ENCODE data around the gene SLC6A4.
"Not testable (repeated sequence)": the region's sequence is repeated elsewhere in the genome, so short reads cannot be mapped to it uniquely, and the experiment has no call there.

SLC6A4 gene

DNA sequence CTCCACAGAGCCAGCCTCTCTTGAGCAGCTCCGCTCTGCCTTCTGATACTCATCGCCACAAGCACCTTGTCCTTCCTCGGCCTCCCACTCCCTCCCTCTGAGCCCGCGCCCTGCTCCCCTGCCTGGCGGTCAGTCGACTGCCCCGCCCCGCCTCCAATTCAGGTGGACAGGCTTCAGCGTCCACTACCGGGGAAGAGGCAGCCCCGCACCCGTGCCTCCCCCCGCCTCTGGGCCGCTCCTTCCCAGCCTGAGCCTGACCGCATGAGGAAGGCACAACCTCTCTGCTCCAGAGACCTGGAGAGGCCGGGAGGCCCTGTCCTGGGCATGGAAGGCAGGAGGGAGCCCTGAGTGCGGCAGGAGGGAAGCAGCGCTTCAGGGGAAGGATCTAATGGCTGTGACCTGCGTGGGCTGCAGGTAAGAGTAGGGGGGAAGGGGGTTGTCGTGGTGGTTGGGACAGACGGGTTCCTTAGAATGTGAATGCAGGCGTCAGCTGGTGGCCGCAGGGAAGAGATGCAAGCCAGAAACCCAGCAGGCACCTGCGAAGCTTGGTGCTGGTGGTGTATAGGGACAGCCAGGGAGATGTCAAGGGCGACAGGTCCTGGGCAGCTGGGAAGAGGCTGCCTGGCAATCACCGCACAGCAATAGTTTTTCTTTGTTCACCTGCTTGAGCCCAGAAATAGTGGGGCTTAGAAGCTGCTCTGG lies 3.0 kb upstream of the SLC6A4 start:
- DNase-seq (ENCODE audit: low spot score) = no peak

DNA sequence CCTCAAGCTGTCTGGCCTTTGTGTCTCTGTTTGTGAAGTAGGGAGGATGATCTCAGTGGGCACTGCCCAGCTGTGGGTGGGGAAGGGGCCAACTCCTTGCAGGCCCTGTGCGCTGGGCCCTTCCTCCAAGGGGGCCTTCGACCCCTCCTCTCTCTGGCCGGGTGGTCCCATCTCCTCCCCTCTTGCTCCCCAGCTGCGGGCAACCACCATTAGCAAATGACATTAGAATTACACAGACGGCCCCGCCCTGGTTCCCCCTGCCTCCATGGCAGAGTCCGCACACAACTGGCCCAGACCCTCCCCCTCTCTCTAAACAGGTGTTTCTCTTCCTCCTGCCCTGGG lies 2.5 kb upstream of the SLC6A4 start:
- no peak for DNase-seq (ENCODE audit: low spot score)

DNA sequence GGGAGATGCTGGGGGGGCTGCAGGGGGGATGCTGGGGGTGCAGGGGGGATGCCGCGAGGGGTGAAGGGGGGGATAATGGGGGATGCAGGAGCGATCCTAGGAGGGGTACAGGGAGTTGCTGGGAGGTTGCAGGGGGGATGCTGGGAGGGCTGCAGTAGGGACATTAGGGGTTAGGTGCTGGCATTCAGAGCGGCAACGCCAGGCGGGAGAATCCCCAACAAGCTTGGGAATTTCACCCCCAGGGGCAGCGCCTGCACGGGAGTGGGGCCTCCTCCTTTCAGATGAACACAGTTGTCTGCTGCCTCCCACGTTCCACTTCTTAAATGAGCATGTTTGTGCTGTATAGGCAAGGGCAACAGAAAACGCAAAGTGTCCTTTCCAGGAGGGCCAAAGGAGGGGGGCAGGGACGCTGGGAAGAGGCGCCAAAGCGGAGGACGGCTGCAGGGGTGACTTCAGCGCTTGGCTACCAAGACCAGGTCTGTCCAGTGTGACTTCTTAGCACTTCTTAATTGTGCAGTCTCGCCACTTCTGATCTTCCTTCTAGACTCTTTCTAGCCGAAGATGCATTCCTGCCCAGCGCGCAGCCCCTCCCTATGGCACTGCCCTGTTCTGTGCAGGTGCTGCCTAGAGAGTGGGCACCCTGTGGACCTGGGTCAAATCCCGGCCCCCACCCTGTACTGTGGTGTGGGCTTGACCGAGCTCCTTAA lies 2.0 kb upstream of the SLC6A4 start:
- no peak for DNase-seq (ENCODE audit: low spot score)

DNA sequence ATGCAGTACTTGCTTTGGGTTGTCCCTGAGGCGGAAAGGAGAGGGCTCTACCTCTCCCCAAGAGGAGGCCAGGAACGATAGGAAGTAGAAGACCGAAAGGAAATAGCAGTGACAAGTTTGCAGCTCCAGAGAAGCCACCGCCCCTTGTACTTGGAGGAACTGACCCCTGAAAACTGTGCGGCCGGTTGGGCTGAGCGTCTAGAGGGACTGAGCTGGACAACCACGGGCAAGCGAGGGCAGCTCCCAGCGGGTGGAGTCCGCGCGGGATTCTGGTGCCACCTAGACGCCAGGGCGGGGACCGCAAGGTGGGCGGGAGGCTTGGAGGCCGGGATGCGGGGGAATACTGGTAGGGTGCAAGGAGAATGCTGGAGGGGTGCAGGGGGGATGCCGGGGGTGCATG lies 1.3 kb upstream of the SLC6A4 start:
- peak; percentile 42 for DNase-seq (ENCODE audit: low spot score)

DNA sequence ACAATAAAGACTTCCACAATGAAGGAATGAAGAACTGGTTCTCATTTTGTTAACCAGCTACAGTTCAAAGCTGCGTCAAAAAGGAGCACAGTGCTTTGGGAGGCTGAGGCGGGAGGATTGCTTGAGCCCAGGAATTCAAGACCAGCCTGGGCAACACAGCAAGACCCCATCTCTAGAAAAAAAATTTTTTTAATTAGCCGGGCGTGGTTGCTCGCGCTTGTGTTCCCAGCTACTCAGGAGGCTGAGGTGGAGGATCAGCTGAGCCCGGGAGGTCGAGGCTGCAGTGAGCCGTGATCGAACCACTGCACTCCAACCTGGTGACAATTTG lies 764 bp upstream of the SLC6A4 start:
- no peak for DNase-seq (ENCODE audit: low spot score)

DNA sequence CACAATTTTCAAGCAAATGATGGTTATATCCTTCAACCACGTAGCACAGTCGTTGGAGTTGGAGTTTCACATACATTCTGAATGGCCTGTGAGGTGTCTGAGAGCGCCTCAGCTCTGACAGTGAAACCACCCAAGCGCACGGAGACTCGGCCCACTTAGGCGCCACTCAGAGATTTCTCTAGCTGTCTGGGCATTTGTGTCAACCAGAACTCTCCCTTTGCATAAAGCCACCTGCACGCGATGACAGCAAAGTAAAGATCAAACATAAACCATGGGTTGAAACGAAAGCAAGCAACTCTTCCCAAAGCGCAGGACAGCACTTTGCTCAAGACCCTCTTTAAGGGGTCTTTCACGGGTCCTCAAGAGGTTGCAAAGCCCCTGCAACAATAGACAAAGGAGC lies 533 bp downstream of the SLC6A4 start:
- DNase-seq (ENCODE audit: low spot score) = peak; percentile 54

DNA sequence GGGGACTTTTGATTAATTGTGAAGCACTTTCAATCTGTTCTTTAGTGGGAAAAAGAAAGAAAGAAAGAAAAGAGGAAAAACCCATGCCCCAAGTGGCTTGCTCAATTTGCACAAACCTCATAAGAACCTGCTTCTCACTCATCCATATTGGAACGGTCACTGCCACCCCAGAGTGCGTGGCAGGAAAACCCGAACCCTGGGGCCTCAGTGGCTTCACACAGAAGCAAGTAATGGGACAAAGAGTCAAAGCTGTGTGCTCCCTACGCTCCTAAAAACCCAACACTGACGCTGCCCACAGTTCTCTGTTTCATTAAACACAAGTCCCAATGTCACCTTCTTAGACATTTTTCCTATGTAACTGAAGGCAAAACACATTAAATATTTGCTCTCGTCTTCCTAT lies 1.2 kb downstream of the SLC6A4 start:
- no peak for DNase-seq (ENCODE audit: low spot score)

DNA sequence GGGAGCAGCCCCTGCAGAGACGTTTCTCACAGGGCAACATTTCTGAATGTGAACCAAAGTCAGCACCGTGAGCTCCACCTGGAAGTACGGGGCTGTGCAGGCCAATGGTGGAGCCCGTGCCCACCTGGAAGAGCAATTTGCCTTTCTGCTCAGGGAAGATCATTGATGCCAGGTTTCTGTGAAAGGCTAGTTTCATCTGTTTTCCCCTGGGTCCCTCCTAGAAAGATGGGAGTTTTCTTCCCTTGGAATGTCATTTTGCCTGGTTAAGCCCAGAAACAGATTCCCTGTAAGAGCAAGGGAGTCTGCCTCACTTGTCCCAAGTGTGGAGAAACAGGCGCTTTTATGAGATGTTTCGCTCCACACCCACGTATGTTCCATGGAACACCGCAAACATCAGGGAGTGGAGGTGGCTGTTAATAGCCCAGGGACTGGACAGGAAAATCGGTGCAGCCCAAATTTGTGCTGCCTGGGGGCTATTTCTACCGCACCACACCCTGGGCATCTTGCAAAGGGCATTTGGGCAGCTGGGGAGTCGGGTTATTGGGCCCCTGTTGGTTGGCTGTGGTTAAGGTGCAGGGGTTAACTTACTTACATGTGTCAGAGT lies 2.6 kb downstream of the SLC6A4 start:
- DNase-seq (ENCODE audit: low spot score) = no peak

DNA sequence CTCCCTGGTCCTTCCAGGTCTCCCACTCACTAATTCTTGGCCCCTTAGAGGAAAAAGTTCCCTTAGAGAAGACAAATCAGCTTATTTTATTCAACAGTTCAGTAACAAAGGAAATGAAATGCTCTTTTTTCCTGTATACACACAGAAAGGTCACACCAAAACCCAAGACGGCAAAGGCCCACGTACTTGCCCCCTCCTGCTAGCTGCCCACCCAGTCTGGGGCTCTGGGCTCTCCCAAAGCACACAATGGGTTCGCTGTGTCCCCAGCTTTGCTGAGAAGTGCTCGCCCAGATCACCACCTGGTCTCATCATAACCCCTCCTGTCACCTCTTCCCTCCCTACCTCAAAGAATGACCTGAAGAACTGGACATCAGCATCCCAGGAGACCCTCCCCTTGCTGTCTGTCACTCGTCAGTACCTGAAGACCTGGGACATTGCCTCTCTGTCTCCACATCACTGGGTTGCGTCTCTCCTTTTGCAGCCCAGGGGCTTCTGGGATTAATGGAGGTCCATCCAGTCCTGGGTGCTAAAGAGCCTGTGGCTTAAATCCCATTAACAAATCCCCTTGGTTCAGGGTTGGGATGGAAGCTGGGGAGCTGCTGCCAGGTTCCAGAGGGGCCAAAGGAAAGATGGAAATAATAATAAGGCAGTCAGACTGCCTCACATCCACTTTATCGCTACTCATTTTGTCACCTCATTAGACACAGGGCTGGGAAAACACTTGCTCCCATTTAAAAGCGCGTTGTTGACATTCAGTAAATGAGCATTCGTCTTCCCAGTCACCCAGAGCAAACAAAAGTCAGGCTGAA lies 3.3 kb downstream of the SLC6A4 start:
- DNase-seq (ENCODE audit: low spot score) = no peak

DNA sequence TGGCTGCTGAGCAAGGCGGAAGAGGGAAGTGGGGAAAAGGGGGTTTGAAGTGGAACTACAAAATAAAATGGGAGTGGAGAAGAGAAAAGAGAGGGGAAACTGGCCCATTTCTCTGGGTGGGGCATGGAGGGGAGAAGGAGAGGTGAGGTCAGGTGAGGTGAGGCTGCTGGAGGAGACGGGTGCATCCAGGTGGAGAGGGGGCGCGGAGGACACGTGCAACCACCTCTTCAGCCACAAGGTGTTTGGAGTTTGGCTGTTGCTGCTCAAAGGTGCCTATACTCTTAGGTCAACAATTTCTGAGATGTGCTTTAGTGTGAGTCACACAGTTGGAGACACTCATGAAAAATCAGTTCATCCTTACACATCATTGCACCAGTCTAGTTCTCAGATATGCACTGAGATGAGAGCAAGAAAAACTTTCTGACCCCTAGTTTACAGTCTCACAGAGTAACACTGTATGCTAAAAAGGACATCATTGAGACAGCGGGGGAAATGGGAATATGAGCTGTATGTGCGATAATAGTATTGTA lies 4.8 kb downstream of the SLC6A4 start:
- no peak for DNase-seq (ENCODE audit: low spot score)

DNA sequence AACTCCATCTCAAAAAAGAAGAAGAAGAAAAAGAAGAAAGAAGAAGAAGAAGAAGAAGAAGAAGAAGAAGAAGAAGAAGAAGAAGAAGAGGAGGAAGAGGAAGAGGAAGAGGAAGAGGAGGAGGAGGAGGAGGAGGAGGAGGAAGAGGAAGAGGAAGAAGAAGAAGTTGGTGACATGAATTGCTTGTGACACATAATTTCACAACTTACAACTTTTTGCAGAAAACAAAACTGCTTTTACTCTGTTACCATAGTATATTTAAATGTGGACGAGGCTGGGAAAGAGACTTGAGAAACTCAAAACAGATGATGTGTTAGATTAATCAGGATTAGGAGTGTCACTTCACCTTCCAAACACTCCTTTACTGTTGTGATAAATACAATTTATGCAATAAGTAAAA lies 5.5 kb downstream of the SLC6A4 start:
- DNase-seq (ENCODE audit: low spot score) = not testable (repeated sequence)

DNA sequence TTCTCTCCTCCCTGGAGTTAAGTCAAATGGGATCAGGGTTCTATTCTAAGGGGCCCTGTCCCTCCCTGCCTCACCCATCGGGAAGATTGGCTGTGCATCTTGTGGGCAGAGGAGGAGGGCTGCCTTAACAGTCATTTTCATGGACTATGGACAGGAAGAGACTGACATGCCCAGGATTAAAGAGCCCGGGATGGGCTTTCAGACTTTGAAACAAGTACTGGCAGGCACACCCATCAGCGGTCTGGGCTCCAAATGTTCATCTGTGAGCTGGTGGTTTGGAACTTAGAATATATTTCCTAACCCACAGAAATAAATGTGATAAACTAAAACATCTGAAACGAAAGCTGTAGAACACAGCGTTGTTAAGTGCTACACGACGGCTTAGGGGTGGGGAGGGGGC lies 6.5 kb downstream of the SLC6A4 start:
- no peak for DNase-seq (ENCODE audit: low spot score)

DNA sequence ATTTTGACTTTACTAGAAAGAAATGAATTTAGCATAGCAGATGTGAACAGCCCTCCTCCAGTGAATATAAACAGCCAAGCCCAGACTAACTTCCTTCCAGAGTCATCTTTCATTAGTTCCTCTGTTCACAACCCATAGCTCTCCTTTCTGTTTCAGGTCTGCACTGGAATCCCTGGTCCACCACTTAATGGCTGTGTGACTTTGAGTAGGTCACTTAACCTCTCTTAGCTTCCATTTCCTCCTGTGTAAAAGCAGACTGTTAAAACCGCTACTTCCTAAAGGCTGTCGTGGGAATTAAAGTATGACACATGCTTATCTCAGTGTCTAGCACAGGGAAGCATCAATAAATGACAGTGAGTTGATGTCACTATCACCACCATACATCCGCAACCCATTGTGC lies 7.5 kb downstream of the SLC6A4 start:
- no peak for DNase-seq (ENCODE audit: low spot score)

DNA sequence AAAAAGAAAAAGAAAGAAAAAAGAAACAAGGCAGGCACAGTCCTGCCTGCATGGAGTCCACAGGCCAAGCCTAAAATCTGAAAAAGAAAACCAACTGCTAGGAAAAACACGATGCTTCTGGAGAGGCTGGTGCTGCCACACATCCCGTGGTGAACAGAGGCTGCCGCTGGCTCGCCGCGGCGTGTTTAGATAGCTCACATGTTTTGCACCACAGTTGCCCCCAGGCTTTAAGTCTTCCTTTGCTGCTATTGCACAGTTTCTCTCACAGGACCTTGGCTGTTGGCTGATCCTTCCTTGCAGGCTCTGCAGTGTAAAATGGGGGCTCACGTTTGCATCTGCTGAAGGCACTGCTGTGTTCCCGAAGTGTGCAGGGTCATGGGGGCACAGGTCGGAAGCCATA lies 8.6 kb downstream of the SLC6A4 start:
- no peak for DNase-seq (ENCODE audit: low spot score)

DNA sequence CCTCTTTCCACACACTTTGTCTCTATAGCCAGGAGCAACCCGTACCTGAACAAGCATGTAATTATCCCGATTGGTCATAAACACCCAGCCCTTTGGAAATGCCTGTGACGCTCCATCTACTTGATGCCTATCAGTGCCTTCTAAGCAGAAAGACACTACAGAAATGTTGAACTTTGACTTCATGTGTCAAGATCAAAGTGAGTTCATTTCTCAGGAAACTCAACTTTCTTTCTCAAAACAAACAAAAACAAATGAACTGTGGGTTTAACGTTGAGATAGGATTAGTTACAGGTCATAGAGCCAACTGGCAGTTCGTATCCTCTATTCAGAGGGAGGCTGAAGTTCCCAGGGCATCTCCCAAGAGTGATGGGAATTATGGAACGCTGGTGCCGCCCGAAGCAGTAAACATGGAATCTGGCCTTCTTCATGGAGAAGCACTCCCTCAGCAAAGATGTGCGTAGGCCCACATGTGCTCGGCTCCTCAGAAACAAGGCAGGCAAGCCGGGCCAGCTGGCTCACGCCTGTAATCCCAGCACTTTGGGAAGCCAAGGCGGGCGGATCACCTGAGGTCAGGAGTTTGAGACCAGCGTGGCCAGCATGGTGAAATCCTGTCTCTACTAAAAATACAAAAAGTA lies 9.5 kb downstream of the SLC6A4 start:
- no peak for DNase-seq (ENCODE audit: low spot score)

DNA sequence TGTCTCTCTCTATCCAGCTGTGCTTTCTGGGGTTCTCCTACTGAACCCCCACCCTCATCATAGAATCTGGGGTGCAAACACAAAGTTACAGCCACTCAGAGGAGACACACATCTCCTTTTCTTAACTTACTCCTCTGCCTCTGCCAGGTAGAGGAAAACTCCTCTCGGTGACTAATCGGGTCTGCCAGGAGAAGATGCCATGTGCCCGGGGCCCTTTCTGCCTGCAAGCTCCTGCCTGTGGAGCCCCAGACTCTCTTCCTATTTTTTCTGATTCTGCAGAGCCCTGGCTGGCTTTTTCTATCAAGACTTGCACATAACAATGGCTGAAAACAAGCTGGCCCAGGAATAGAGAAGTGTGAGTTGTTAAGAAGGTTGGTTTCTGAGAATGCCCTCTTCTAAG lies 10.4 kb downstream of the SLC6A4 start:
- no peak for DNase-seq (ENCODE audit: low spot score)

DNA sequence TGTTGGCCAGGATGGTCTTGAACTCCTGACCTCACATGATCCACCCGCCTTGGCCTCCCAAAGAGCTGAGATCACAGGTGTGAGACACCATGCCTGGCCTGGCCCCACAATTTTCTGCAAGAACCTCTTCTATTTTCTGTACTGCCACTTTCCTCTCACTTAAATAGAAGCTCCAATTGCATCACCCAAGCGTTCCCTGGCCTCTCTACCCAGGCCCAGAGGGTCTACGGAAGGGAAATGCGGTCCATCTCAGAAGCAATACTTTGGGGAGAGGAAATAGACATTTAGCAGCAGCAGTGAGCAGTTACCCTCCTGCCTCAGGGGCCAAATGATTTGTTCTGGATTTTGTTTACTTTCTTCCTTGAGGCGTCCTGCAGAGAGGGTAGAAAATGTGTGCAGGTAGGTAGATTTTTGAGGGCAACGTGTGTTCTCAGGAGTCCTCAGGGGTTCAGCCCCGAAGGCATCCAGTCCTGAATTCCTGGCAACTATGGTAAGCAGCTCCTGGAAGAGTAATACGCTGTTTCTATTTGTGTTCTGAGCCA lies 11.0 kb downstream of the SLC6A4 start:
- no peak for DNase-seq (ENCODE audit: low spot score)

DNA sequence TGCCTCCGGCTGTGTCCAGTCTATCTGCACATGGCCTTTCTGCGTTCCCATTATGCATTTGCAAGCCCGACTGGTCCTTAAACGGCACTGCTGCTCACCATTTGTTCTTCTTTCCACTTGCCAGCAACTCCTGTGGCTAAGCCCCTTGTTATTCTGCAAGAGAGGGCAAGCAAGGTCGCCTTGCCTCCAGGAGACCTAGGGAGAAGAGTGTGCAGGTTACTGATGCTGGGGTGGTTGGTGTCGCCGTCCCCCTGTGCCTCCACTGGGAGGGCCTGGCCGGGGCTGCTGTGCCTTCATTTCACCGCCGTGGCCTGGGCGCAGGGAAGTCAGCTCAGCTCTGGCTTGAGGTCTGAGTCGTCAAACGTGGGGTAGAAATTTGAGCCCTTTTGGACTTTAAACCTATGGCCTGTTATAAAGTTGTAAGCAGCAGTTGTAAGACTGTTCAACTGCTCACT lies 12.7 kb downstream of the SLC6A4 start:
- DNase-seq (ENCODE audit: low spot score) = no peak

DNA sequence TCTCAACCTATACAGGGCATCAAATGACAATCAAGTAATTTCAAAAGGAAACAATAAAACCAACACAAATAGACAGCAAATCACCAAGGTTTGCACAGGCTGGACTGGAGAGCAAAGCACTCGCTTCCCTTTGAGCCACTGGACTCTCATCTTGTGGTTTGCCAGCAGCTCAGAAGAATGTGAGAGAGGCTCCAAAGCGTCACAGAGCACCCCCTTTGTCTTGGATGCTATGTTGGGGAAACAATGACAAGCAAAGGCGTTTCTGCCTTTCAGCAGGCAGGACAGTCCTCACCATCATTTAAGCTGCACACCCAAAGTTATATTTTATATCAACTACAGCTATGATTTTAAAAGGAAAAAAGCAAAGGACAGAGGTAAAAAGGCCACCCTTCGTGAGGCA lies 13.2 kb downstream of the SLC6A4 start:
- no peak for DNase-seq (ENCODE audit: low spot score)

DNA sequence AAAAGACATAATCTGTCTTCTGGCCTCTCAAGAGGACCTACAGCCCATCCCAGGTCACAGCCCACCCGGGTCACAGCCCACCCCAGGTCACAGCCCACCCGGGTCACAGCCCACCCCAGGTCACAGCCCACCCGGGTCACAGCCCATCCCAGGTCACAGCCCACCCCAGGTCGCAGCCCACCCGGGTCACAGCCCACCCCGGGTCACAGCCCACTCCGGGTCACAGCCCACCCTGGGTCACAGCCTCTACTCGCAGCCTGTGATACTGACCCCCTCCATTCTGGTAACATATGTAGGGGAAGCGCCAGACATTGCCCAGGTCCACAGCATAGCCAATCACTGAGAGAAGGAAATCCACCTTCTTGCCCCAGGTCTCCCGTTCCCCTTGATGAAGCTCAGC lies 14.2 kb downstream of the SLC6A4 start:
- no peak for DNase-seq (ENCODE audit: low spot score)

DNA sequence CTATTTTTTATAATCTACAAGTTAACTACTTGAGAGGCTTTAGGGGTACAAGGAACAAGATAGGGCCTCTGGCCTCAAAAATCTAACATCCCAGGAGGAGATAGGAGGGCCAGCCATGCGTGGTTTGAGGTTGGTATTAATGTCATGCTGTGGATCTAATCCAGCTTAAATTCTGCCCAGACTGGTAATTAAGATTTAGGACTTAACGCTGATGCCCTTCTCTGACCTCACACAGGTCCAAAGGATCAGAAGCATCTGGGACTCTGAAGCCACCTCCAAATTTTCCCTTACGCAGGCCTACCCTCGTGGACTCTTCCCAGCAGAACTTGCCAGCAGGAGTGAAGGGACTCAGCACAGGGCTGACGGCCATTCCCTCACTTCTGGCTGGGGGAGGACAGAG lies 15.1 kb downstream of the SLC6A4 start:
- no peak for DNase-seq (ENCODE audit: low spot score)

DNA sequence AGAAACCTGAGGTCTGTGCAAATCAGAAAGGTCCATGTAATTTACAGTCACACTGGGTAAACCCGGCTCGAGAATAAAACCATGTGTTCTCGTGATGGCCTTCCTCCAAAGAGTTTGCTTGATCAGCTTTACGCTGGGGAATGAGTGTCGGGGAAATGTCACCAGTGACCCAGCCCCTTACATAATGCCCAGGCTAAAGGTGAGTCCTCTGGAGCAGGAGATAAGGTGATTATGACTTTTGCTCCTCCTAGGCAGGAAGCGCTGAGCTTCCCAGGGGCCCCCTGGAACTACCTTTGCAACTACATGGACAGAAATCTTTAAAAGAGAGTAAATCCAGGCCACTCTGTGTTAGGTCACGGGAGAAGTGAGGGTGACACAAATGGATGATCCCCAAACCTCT lies 15.7 kb downstream of the SLC6A4 start:
- DNase-seq (ENCODE audit: low spot score) = no peak
